ENCODE results near the gene NDUFS6. TPM values are rescaled to one million over a fixed set of nuclear protein-coding genes. Genes with fewer than 3 reads are reported as not detected.

NDUFS6 gene
- total and polyA plus RNA-seq, 10 donors, result 18.2 to 74.2 (median 29.2) TPM

GRCh38 chr5:1831677-1832313 lies 30.6 kb downstream of the NDUFS6 start:
- Histone ChIP-seq H3K4me1 (no peaks in the 10 kb centered on the region), H3K36me3 (peaks cover 0 to 8% (median 0%) of the 10 kb centered on the region in 6 donors), H3K27me3 (replicated peaks in 1 of 7) (peaks cover 0 to 46% (median 4%) of the 10 kb centered on the region in 7 donors), H3K4me3 (no peak overlapping the region), H3K27ac (no peak overlapping the region), H3K9me3 (no peaks in the 10 kb centered on the region)
- 35 to 48% (median 39%) methylated on average over 8 to 14 of the region's 14 CpGs for WGBS, 5 donors
- intact Hi-C loops (cut with DNase I; ENCODE audit: low total_unique reads), result no loop called here
- TF ChIP-seq POLR2A (IDR thresholded peaks at IDR 0.05) (no peak), POLR2AphosphoS5 (IDR thresholded peaks at IDR 0.05) (no peak), CTCF (IDR thresholded peaks at IDR 0.05 in 8 of 11, conservative IDR thresholded peaks at IDR 0.05 in 3 of 11) (no peak)
- DNase-seq, result peak; percentile 69

GRCh38 chr5:1832511-1833250 lies 31.5 kb downstream of the NDUFS6 start:
- TF ChIP-seq POLR2A (IDR thresholded peaks at IDR 0.05), result no peak
- no peak for TF ChIP-seq POLR2AphosphoS5 (IDR thresholded peaks at IDR 0.05)
- TF ChIP-seq CTCF (IDR thresholded peaks at IDR 0.05 in 8 of 11, conservative IDR thresholded peaks at IDR 0.05 in 3 of 11), result no peak
- H3K9me3 ChIP-seq, result no peaks in the 10 kb centered on the region
- WGBS, 5 donors, result 77 to 88% (median 80%) methylated on average over 24 to 28 of the region's 28 CpGs
- H3K27me3 ChIP-seq (replicated peaks in 1 of 7), result peaks cover 0 to 55% (median 5%) of the 10 kb centered on the region in 7 donors
- no peak overlapping the region for H3K4me3 ChIP-seq
- H3K36me3 ChIP-seq, result peaks cover 0 to 6% (median 0%) of the 10 kb centered on the region in 6 donors
- no peak overlapping the region for H3K27ac ChIP-seq
- intact Hi-C loops (cut with DNase I; ENCODE audit: low total_unique reads), result no loop called here
- peak; percentile 55 for DNase-seq
- H3K4me1 ChIP-seq, result no peaks in the 10 kb centered on the region

- Histone ChIP-seq H3K9me3 (no peaks in the 10 kb centered on the region), H3K27ac (no peak overlapping the region), H3K4me3 (no peak overlapping the region), H3K4me1 (no peaks in the 10 kb centered on the region), H3K36me3 (peaks cover 0 to 6% (median 0%) of the 10 kb centered on the region in 6 donors), H3K27me3 (replicated peaks in 1 of 7) (peaks cover 0 to 63% (median 5%) of the 10 kb centered on the region in 7 donors)
- DNase-seq, result no peak
- TF ChIP-seq POLR2AphosphoS5 (IDR thresholded peaks at IDR 0.05), result no peak
- TF ChIP-seq CTCF (IDR thresholded peaks at IDR 0.05 in 8 of 11, conservative IDR thresholded peaks at IDR 0.05 in 3 of 11), result no peak
- TF ChIP-seq POLR2A (IDR thresholded peaks at IDR 0.05), result no peak
- intact Hi-C loops (cut with DNase I; ENCODE audit: low total_unique reads), result no loop called here
- WGBS, 5 donors, result 77 to 87% (median 85%) methylated on average over 5 to 16 of the region's 16 CpGs
These were observed 32.2 kb downstream of the NDUFS6 start for GRCh38 chr5:1833264-1834021.
